GM19023 (cell line): ENCODE measurements around the gene ACSF2.

Source experiments
- ATAC-seq: cut with Tn5 transposase; IDR thresholded peaks from one replicate; pipeline ENCODE4 v1.9.1; 2021; ENCODE audit warnings: mild to moderate bottlenecking, moderate library complexity; ENCODE audit not compliant: unreplicated experiment

ACSF2 gene

GRCh38 chr17:50519141-50519834, 93.3 kb downstream of the ACSF2 start:
- ATAC-seq, result no peak

- no peak for ATAC-seq
Observed at GRCh38 chr17:50520483-50520882, 94.5 kb downstream of the ACSF2 start.

- no peak for ATAC-seq
Observed at GRCh38 chr17:50521514-50521913, 95.5 kb downstream of the ACSF2 start.

- no peak for ATAC-seq
Observed at GRCh38 chr17:50522766-50523165, 96.7 kb downstream of the ACSF2 start.

DNA sequence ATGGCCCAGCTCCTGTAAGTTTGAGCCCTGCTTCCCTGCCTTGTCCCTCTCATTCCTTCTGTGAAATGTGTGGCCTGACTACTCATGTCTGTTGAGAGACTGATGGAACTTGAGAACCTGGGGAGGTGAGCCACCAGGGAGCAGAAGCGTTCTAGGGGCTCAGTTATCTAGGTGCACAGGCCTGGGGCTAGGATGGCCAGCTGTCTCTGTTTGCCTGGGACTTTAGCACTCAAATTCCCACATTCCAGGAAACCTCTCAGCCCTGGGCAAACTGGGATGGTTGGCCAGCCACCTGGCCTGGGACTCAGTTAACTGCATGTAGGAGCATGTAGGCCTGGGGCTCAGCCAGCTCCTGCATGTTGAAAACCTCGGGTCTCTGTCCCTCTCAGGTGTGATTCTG, 97.2 kb downstream of the ACSF2 start:
- no peak for ATAC-seq
